Tibial artery (tissue), 4 donors: ENCODE results near the gene WDR93.

Experiments used
- DNase-seq, 2 donors: peaks; one replicate each; pipeline ENCODE4 v3.0.0-alpha.2; 2019
- H3K27ac ChIP-seq, 2 donors: fragments of 200-600 bp; sonication (generic) in 1 of 2; 1 replicate in 1 of 2; 2 replicates in 1 of 2; pipeline ENCODE4 v1.5.1; 2018 to 2019; ENCODE audit warnings: mild to moderate bottlenecking in 1 of 2
- H3K27me3 ChIP-seq, 2 donors: fragments of 200-600 bp; sonication (generic) in 1 of 2; one replicate each; pipeline versions ENCODE4 v1.5.1 to v1.6.0; 2016 to 2019
- H3K36me3 ChIP-seq, 3 donors: fragments of 200-600 bp; sonication (generic) in 2 of 3; one replicate each; pipeline ENCODE4 v1.5.1; 2016 to 2019; ENCODE audit warnings: mild to moderate bottlenecking in 2 of 3
- H3K4me1 ChIP-seq, 4 donors: fragments of 200-600 bp; sonication (generic) in 2 of 4; 1 replicate in 3 of 4; 2 replicates in 1 of 4; pipeline ENCODE4 v1.5.1; 2016 to 2019
- H3K4me3 ChIP-seq, 2 donors: fragments of 200-600 bp; sonication (generic) in 1 of 2; 1 replicate in 1 of 2; 2 replicates in 1 of 2; pipeline ENCODE4 v1.5.1; 2018 to 2019; ENCODE audit warnings: mild to moderate bottlenecking in 2 of 2
- H3K9me3 ChIP-seq, 3 donors: fragments of 200-600 bp; sonication (generic) in 1 of 3; one replicate each; pipeline ENCODE4 v1.5.1; 2016 to 2019
- intact Hi-C: fragments of 100-400 bp; cut with DNase I; formaldehyde crosslinking; loops from one replicate; pipeline ENCODE4 v1.15.0; 2023; ENCODE audit warnings: low total_unique reads
- TF ChIP-seq, protein P1 (sequence below), 2 experiments: fragments of 200-600 bp in 1 of 2; fragments of 450-650 bp in 1 of 2; IDR thresholded peaks; one replicate each; pipeline ENCODE4 v1.5.1; 2017 to 2019; ENCODE audit warnings: antibody characterized with exemption in 2 of 2, mild to moderate bottlenecking in 1 of 2, moderate library complexity in 1 of 2

WDR93 gene

DNA sequence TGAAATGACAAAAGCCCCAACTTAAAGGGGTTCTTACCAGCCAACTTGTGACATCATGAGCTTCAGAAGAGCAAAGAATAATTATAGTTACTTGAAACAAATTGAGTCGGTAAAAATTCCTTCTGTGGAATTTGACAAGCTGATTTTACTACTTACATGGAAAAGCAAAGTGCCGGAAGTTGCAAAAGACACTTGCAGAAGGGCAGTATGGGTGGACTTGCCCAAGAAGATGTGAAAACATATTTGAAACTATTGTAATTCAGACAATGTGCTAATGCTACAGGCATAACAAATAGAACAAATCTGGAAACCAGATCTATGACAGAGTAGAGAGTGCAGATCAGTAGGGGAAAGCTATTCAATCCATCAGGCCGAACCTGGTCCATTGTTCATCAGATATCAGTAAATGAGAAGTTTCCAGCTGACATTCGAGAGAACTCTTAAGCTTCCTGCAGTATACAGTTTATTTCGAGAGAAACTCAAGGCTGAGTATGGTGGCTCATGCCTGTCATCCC is 32.9 kb upstream of the WDR93 start:
- DNase-seq = peak; percentile 2 to 15
- TF ChIP-seq, protein P1, sequence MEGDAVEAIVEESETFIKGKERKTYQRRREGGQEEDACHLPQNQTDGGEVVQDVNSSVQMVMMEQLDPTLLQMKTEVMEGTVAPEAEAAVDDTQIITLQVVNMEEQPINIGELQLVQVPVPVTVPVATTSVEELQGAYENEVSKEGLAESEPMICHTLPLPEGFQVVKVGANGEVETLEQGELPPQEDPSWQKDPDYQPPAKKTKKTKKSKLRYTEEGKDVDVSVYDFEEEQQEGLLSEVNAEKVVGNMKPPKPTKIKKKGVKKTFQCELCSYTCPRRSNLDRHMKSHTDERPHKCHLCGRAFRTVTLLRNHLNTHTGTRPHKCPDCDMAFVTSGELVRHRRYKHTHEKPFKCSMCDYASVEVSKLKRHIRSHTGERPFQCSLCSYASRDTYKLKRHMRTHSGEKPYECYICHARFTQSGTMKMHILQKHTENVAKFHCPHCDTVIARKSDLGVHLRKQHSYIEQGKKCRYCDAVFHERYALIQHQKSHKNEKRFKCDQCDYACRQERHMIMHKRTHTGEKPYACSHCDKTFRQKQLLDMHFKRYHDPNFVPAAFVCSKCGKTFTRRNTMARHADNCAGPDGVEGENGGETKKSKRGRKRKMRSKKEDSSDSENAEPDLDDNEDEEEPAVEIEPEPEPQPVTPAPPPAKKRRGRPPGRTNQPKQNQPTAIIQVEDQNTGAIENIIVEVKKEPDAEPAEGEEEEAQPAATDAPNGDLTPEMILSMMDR (IDR thresholded peaks at IDR 0.05) = no peak
- H3K9me3 ChIP-seq = no peaks in the 10 kb centered on the region
- peaks cover 7 to 24% (median 14%) of the 10 kb centered on the region in 4 donors for H3K4me1 ChIP-seq
- no peaks in the 10 kb centered on the region for H3K27me3 ChIP-seq
- intact Hi-C loops = no loop called here
- H3K4me3 ChIP-seq = no peak overlapping the region
- no peak overlapping the region for H3K27ac ChIP-seq
- no peaks in the 10 kb centered on the region for H3K36me3 ChIP-seq

DNA sequence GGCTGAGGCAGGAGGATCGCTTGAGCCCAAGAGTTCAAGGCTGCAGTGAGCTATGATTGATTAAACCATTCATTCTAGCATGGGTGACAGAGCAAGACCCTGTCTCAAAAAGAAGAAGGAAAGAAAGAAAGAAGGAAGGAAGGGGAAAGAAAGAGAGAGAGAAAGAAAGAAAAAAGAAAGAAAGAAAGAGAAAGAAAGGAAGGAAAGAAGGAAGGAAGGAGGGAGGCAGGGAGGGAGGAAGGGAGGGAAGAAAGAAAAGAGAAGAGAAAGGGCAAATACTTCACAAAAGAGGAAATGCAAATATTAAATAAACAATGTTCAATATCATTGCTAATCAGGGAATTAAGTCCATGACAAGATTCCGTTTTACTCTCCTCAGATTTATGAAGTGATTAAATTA is 31.3 kb upstream of the WDR93 start:
- no peak for DNase-seq
- intact Hi-C loops = no loop called here
- no peaks in the 10 kb centered on the region for H3K36me3 ChIP-seq
- H3K4me3 ChIP-seq = no peak overlapping the region
- H3K27ac ChIP-seq = no peak overlapping the region
- no peaks in the 10 kb centered on the region for H3K9me3 ChIP-seq
- no peaks in the 10 kb centered on the region for H3K27me3 ChIP-seq
- TF ChIP-seq, protein P1 (IDR thresholded peaks at IDR 0.05) = no peak
- peaks cover 8 to 28% (median 17%) of the 10 kb centered on the region in 4 donors for H3K4me1 ChIP-seq

DNA sequence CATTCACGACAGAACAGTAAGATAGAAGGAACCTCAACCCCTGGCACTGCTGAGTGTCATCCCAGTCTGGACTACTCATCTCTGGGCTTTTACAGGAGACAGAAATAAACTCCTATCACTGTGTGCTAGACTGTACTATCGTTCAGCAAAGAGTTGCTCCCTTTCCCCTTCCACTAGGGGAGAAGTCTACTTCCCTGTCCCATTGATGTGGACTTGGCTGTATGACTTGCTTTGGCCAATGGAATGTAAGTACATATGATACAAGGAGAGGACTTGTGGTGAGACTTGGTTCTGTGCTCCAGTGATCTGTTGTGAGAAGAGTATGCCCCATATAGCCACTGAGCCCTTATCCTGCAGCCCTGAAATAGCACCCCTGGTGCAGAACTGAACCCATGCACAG is 30.1 kb upstream of the WDR93 start:
- Histone ChIP-seq H3K27ac (no peak overlapping the region), H3K4me3 (no peak overlapping the region), H3K4me1 (peaks cover 8 to 30% (median 19%) of the 10 kb centered on the region in 4 donors), H3K27me3 (no peaks in the 10 kb centered on the region), H3K9me3 (no peaks in the 10 kb centered on the region), H3K36me3 (no peaks in the 10 kb centered on the region)
- TF ChIP-seq, protein P1 (IDR thresholded peaks at IDR 0.05) = no peak
- DNase-seq = no peak
- intact Hi-C loops = no loop called here

GRCh38 chr15:89662893-89663626 is 27.6 kb upstream of the WDR93 start:
- Histone ChIP-seq H3K4me3 (no peak overlapping the region), H3K9me3 (no peaks in the 10 kb centered on the region), H3K36me3 (no peaks in the 10 kb centered on the region), H3K27ac (peak overlapping the region; percentile 75 to 76), H3K4me1 (peaks cover 8 to 36% (median 22%) of the 10 kb centered on the region in 4 donors), H3K27me3 (no peaks in the 10 kb centered on the region)
- peak; percentile 67 to 88 for DNase-seq
- intact Hi-C loops = no loop called here
- TF ChIP-seq, protein P1 (IDR thresholded peaks at IDR 0.05) = no peak

GRCh38 chr15:89664441-89665350 is 25.9 kb upstream of the WDR93 start:
- DNase-seq = no peak
- Histone ChIP-seq H3K36me3 (no peaks in the 10 kb centered on the region), H3K4me1 (peaks cover 8 to 36% (median 22%) of the 10 kb centered on the region in 4 donors), H3K27me3 (no peaks in the 10 kb centered on the region), H3K9me3 (no peaks in the 10 kb centered on the region), H3K27ac (peak overlapping the region; percentile 86 to 97), H3K4me3 (peak overlapping the region; percentile 45 to 49)
- TF ChIP-seq, protein P1 (IDR thresholded peaks at IDR 0.05) = no peak
- intact Hi-C loops = no loop called here
